GM19099 (cell line): Measurements from ENCODE around the gene TSR1.

ENCODE experiments used
- POLR2A ChIP-seq: IDR thresholded peaks from 3 replicates; pipeline ENCODE4 v1.6.1; 2011; ENCODE audit warnings: low read depth; ENCODE audit not compliant: insufficient read length; ENCODE audit errors: extremely low read depth

Gene TSR1

GRCh38 chr17:2321399-2321798 is 14.9 kb downstream of the TSR1 start:
- no peak for TF ChIP-seq POLR2A

- TF ChIP-seq POLR2A, result no peak
Observed at GRCh38 chr17:2319051-2319450, 17.2 kb downstream of the TSR1 start.

- TF ChIP-seq POLR2A, result no peak
Observed at GRCh38 chr17:2317796-2318195, 18.5 kb downstream of the TSR1 start.

DNA sequence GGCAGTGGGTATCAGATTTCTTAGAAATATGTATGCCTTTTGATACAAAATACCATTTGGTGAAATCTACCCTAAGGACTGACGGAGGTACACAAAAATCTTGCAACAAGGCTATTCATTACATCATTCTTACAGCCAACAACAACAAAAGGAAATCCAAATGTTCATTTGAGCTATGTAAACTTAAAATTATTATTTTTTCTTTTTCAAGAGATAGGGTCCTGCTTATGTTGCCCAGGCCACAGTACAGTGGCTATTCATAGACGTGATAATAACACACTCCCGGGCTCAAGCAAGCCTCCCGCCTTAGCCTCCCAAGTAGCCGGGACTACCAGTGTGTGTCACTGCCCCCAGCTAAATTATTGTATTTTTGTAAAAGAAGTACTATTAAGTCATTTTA is 23.5 kb downstream of the TSR1 start:
- no peak for TF ChIP-seq POLR2A

DNA sequence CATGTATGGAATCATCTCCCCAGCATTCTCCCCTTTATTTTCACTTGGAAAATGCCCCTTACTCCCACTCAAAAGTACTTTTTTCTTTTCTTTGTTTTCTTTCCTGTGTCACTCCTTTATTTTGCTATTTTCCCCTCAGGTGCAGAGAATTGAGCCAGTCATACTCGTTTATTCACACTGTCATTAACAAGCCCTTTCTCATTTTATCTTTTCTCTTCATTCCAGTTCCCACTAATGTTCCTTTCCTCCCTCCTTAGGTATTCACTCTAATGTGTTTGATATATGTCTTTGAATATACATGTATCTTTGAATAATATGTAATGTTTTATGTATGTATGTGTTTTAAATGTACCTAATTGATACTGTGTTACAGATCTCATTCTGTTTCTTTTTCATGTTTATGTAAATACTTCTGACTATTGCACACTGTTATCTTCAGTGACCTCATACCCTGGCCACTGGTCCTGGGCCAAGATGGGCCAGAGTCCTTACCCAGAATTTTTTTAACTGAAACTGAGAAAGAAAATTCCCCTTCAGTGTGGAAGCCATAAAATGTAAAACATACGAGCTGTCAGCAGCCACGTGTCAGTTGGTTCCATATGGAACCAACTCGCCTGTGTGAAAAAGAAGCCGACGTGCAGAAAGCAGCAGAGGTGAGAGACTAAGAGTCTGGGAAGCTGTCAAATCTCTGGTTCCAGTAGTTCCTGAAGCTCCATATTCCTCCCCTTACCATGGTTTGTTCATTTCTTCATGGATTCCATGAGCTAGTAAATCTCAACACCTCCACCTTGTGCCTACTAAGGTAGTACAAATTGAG is 26.7 kb downstream of the TSR1 start:
- no peak for TF ChIP-seq POLR2A

DNA sequence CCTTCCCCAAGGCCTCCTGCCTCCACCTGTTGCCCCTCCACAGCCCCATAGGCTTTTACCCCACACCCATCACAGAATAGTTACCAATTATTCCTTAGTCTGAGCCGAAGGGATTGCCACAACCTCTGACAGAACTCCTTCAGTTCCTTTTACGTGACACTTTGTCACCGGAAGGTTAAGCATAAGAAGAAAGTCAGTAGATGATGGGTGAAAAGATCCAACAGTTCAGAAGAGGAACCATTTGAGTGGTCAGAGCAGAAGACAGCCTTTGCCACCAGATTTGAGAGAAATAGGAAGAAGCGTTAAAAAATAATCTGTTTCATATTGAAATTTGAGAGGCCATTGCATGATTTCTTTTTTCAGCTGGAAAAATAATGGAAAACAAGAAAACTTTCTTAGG is 31.3 kb downstream of the TSR1 start:
- TF ChIP-seq POLR2A, result no peak

GRCh38 chr17:2303204-2304188 is 32.8 kb downstream of the TSR1 start, which contains the start of the genes SMG6 and SRR:
Gene SMG6, minus strand, starts transcription at chr17:2303785. Its CDS starts 65 bp downstream, at chr17:2303720.
Gene SRR, plus strand, starts transcription at chr17:2303950. Its CDS starts 11,611 bp downstream, at chr17:2315561.
- TF ChIP-seq POLR2A, result peak; percentile 93

GRCh38 chr17:2302778-2303203 is 33.5 kb downstream of the TSR1 start:
- TF ChIP-seq POLR2A, result no peak

DNA sequence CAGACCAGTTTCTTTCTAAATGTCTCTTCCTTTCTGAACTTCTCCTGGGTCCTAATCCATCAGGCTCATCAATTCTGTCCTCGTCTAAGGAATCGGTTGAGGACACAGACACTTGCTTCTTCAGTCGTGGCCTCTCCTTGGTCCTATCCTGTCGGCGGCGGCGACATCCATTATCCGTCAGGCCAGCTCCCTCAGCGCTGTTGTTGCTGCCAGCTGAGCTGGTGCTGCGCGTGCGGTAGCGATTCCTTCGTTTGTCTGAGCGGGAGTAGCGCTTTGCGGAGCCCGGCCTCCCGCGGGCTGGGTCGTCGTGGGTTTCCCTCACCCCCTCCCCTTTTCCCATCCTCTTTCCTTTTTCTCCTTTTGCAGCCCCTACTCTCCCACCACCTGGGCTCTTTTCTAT is 36.5 kb downstream of the TSR1 start:
- no peak for TF ChIP-seq POLR2A

GRCh38 chr17:2299136-2299535 is 37.1 kb downstream of the TSR1 start:
- no peak for TF ChIP-seq POLR2A

DNA sequence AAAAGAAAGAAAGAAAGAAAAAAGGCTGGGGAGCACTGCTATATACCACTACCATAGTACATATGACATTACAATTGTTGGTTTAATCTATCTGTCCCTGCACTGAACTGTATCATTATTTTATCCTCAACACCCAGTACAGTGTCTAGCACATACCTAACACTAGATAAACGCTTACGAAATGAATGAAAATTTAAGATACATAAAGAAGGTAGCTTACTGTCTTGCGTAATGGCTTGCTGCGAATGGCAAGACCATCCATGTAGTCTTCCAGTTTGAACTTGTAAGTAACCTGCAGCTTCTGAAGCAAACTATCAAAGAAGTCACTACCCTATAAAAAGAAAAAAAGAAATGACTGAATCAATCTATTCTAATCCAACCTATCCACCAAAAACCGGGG is 39.2 kb downstream of the TSR1 start:
- TF ChIP-seq POLR2A, result no peak

GRCh38 chr17:2295575-2295974 is 40.7 kb downstream of the TSR1 start:
- TF ChIP-seq POLR2A, result no peak

DNA sequence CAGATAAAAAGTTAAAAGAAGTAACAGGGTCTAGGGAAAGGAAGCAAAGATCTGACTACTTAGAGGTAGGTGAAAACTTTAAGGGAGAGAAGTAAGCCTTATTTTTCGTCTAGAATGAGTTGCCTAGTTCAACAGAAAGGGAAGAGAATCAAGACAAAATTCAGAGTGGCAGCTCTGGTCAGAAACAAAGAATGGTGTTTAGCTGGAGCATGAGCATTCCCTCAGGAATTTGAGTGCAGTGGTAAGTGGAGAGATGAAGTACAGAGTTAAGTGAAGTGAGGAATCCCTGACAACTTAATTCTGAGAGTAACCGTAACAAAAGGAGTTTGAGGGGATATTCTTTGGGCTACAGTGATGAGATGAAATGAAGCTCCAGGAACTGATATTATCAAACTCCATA is 44.2 kb downstream of the TSR1 start:
- no peak for TF ChIP-seq POLR2A

DNA sequence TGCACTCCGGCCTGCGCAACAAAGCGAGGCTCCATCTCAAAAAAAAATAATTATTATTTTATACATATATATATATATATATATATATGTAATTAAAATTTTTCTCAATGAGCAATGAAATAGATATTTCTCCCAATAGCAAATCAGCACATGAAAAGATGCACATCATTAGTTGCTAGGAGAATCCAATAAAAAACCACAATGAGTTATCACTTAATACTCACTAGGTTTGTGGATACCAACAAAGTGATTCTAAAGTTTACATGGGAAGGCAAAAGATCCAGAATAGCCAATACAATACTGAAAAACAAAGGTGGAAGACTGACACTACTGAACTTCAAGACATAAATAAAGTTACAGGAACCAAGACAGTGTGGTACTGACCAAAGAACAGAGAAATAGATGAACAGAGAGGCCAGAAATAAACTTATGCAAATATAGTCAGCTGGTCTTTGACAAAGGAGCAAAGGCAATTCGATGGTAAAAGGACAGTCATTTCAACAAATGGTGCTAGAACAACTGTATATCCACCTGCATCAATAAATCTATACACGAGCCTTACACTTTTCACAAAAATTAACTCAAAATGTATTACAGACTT is 46.3 kb downstream of the TSR1 start:
- no peak for TF ChIP-seq POLR2A

- TF ChIP-seq POLR2A, result no peak
Observed at GRCh38 chr17:2283302-2283701, 53.0 kb downstream of the TSR1 start.
